ENCODE data around the gene TET2.

Gene TET2

DNA sequence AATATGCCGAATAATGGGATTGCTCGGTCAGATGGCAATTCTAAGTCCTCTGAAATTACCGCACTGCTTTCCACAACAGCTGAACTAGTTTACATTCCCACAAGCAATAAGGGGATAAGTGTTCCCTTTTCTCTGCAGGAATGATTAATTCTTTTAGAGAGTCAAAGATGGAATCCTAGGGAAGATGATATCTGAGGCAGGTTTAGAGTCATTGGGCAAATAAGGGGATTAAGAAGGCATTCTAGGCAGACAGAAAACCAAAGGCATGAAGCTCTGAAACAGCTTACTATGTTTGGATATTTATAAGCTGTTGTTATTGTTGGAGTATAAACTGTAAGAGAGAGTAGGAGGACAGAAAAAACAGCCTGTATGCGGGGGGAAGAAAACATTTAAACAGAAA is 85.7 kb downstream of the TET2 start:
- DNase-seq (ENCODE audit: low read depth in 2 of 2, low spot score in 1 of 2): no peak

DNA sequence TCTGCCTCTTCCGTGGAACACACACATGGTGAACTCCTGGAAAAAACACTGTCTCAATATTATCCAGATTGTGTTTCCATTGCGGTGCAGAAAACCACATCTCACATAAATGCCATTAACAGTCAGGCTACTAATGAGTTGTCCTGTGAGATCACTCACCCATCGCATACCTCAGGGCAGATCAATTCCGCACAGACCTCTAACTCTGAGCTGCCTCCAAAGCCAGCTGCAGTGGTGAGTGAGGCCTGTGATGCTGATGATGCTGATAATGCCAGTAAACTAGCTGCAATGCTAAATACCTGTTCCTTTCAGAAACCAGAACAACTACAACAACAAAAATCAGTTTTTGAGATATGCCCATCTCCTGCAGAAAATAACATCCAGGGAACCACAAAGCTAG is 87.9 kb downstream of the TET2 start:
- DNase-seq (ENCODE audit: low read depth in 2 of 2, low spot score in 1 of 2): no peak

DNA sequence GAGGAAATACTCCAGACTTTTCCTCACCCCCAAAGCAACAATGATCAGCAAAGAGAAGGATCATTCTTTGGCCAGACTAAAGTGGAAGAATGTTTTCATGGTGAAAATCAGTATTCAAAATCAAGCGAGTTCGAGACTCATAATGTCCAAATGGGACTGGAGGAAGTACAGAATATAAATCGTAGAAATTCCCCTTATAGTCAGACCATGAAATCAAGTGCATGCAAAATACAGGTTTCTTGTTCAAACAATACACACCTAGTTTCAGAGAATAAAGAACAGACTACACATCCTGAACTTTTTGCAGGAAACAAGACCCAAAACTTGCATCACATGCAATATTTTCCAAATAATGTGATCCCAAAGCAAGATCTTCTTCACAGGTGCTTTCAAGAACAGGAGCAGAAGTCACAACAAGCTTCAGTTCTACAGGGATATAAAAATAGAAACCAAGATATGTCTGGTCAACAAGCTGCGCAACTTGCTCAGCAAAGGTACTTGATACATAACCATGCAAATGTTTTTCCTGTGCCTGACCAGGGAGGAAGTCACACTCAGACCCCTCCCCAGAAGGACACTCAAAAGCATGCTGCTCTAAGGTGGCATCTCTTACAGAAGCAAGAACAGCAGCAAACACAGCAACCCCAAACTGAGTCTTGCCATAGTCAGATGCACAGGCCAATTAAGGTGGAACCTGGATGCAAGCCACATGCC is 89.7 kb downstream of the TET2 start:
- DNase-seq (ENCODE audit: low read depth in 2 of 2, low spot score in 1 of 2): no peak

DNA sequence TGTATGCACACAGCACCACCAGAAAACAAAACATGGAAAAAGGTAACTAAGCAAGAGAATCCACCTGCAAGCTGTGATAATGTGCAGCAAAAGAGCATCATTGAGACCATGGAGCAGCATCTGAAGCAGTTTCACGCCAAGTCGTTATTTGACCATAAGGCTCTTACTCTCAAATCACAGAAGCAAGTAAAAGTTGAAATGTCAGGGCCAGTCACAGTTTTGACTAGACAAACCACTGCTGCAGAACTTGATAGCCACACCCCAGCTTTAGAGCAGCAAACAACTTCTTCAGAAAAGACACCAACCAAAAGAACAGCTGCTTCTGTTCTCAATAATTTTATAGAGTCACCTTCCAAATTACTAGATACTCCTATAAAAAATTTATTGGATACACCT is 90.2 kb downstream of the TET2 start:
- no peak for DNase-seq (ENCODE audit: low read depth in 2 of 2, low spot score in 1 of 2)

DNA sequence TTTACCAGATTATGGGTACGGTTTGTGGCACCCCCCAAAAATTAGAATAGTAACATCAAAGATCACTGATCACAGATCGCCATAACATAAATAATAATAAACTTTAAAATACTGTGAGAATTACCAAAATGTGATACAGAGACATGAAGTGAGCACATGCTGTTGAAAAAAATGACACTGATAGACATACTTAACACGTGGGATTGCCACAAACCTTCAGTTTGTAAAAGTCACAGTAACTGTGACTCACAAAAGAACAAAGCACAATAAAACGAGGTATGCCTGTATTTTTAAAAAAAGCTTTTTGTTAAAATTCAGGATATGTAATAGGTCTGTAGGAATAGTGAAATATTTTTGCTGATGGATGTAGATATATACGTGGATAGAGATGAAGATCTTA is 93.4 kb downstream of the TET2 start:
- DNase-seq (ENCODE audit: low read depth in 2 of 2, low spot score in 1 of 2): no peak

DNA sequence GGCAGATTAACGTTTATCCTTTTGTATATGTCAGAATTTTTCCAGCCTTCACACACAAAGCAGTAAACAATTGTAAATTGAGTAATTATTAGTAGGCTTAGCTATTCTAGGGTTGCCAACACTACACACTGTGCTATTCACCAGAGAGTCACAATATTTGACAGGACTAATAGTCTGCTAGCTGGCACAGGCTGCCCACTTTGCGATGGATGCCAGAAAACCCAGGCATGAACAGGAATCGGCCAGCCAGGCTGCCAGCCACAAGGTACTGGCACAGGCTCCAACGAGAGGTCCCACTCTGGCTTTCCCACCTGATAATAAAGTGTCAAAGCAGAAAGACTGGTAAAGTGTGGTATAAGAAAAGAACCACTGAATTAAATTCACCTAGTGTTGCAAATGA is 94.8 kb downstream of the TET2 start:
- no peak for DNase-seq (ENCODE audit: low read depth in 2 of 2, low spot score in 1 of 2)

DNA sequence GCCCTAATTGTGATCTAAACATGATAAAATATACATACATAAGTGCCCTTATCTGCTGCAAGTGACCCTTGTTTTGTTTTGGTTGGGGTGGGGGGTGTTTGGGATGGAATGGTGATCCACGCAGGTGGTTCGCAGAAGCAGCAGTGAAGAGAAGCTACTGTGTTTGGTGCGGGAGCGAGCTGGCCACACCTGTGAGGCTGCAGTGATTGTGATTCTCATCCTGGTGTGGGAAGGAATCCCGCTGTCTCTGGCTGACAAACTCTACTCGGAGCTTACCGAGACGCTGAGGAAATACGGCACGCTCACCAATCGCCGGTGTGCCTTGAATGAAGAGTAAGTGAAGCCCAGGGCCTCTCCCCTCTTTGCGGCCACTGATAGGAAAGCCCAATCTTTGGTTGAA is 96.8 kb downstream of the TET2 start:
- DNase-seq (ENCODE audit: low read depth in 2 of 2, low spot score in 1 of 2): no peak

DNA sequence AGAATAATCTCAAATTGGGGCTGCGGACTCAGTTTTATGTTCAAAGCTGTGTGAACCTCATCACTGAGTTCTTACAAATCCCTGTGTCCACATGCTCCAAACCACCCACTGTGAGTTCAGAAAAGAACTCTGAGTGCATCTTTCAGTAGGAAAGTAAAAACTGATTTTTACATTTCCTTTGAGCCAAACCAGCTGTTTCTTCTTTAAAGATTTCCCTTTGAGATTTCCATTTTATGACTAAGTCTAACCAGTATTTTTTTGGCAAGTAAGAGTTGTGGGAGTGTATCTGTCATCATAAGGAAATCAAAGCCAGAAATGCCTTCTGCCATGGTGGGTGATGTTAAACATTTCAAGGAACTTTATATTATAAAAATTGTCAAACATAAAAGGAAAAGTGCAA is 100.0 kb downstream of the TET2 start:
- no peak for DNase-seq (ENCODE audit: low read depth in 2 of 2, low spot score in 1 of 2)

DNA sequence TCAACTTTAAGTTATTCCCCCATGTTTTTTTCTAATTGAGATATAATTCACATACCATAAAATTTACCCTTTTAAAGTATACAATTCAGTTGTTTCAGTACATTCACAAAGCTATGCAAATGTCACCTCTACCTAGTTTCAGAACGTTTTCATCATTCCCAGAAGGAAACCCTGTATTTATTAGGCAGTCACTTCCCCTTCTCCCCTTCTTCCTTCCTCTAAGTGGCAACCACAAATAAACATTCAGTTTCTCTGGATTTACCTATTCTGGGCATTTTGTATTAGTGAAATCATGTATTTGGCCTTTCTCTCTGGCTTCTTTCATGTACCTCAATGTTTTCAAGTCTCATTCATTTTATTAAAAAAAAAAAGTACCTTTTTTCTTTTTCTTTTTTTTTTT is 101.9 kb downstream of the TET2 start:
- DNase-seq (ENCODE audit: low read depth in 2 of 2, low spot score in 1 of 2): no peak

DNA sequence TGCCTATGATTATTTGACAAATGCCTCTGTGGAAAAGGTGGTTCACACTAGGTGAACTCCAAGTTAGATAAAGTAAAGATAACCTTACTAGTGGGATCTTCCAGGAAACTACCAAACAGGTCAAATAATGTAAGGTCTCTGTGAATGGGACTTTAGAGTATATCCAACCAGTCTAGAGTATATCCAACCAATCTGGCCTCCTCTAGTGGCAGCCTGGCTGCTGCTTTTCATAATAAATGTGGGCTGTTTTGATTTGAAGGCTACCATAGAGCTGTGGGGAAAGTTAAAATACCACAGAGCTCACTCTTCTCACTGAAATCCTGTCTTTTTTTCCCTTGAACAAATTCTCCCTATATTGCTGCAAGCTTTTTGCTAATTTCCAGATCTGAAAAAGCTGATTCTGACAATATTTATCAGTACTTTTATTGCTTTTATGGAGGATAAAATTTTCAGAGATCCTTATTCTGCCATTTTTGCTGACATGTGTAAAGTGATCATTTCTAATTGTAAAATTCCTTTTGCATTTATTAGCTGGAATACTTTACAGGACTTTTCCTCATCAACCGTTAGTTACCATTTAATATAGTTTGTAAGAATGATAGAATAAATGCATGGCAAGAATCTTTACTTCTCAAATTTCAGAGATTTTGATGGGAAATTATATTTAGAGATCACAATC is 111.3 kb downstream of the TET2 start:
- DNase-seq (ENCODE audit: low read depth in 2 of 2, low spot score in 1 of 2): no peak

DNA sequence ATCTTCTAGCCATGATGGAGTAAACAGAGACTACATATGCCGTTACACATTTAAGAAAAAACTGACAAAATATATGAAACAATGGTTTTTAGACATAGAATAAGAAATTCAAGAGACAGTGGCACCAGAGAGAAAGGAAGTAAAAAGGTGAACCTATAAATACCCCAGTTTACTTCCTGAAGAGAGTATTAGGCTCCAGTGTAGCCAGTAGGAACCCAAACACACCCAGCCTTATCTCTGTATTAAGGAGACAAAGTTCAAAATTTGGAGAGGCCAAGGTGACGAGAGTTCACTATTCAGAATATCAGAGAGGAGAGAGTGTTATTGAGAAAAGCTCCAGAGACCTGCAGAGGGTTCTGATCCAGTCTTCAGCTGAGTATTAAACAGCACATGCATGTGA is 119.0 kb downstream of the TET2 start:
- no peak for DNase-seq (ENCODE audit: low read depth in 2 of 2, low spot score in 1 of 2)

GRCh38 chr4:105267280-105267679 is 120.6 kb downstream of the TET2 start:
- DNase-seq (ENCODE audit: low read depth in 2 of 2, low spot score in 1 of 2): no peak

- DNase-seq (ENCODE audit: low read depth in 2 of 2, low spot score in 1 of 2): no peak
Measured at GRCh38 chr4:105272002-105272401, 125.3 kb downstream of the TET2 start.

DNA sequence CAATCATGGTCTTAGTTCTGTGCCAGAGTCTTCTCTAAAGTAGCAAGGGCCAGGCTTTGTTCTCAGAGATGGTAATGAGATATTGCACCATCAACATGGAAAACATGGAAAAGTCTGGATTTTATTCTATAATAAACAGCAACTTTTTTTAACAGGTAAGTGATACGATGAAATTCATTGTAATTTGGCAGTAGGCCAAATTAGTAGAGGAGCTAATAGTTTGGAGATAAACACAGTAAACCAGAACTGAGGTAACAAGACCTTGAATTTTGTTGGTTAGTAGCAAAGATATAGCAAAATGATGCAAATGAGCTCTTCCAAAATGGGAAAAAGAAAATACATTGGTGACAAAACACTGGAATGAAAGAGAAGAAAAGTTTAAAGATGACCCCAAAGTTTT is 126.6 kb downstream of the TET2 start:
- DNase-seq (ENCODE audit: low read depth in 2 of 2, low spot score in 1 of 2): no peak

DNA sequence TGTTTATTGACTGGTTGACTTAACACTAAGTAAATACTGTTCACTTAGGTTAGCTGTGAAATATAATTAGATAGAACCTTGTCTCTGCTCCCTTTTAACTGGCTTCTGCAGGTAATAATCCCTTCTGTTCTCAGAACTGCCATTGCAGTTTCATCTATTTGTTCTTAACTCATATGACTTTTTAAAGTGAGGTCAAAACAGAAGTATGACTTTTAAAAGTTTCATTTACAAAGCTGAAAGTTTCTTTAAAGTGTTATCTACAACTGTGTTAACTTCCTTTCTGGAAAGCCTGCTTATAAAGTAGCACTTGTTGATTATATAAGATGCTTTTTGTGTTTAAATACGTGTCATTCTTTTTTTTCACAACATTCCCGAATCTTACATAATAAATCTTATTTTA is 127.4 kb downstream of the TET2 start:
- DNase-seq (ENCODE audit: low read depth in 2 of 2, low spot score in 1 of 2): no peak

- no peak for DNase-seq (ENCODE audit: low read depth in 2 of 2, low spot score in 1 of 2)
Measured at GRCh38 chr4:105274504-105274903, 127.8 kb downstream of the TET2 start.

DNA sequence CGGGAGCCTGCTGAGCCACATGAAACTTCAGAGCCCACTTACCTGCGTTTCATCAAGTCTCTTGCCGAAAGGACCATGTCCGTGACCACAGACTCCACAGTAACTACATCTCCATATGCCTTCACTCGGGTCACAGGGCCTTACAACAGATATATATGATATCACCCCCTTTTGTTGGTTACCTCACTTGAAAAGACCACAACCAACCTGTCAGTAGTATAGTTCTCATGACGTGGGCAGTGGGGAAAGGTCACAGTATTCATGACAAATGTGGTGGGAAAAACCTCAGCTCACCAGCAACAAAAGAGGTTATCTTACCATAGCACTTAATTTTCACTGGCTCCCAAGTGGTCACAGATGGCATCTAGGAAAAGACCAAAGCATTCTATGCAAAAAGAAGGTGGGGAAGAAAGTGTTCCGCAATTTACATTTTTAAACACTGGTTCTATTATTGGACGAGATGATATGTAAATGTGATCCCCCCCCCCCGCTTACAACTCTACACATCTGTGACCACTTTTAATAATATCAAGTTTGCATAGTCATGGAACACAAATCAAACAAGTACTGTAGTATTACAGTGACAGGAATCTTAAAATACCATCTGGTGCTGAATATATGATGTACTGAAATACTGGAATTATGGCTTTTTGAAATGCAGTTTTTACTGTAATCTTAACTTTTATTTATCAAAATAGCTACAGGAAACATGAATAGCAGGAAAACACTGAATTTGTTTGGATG is 129.9 kb downstream of the TET2 start:
- DNase-seq (ENCODE audit: low read depth in 2 of 2, low spot score in 1 of 2): no peak

DNA sequence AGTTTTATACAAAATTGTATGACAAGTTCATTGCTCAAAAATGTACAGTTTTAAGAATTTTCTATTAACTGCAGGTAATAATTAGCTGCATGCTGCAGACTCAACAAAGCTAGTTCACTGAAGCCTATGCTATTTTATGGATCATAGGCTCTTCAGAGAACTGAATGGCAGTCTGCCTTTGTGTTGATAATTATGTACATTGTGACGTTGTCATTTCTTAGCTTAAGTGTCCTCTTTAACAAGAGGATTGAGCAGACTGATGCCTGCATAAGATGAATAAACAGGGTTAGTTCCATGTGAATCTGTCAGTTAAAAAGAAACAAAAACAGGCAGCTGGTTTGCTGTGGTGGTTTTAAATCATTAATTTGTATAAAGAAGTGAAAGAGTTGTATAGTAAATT is 131.0 kb downstream of the TET2 start:
- no peak for DNase-seq (ENCODE audit: low read depth in 2 of 2, low spot score in 1 of 2)

DNA sequence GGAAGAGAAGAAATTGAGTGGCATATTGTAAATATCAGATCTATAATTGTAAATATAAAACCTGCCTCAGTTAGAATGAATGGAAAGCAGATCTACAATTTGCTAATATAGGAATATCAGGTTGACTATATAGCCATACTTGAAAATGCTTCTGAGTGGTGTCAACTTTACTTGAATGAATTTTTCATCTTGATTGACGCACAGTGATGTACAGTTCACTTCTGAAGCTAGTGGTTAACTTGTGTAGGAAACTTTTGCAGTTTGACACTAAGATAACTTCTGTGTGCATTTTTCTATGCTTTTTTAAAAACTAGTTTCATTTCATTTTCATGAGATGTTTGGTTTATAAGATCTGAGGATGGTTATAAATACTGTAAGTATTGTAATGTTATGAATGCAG is 132.6 kb downstream of the TET2 start:
- no peak for DNase-seq (ENCODE audit: low read depth in 2 of 2, low spot score in 1 of 2)

GRCh38 chr4:105280338-105281123 is 133.9 kb downstream of the TET2 start:
- DNase-seq (ENCODE audit: low read depth in 2 of 2, low spot score in 1 of 2): no peak

- DNase-seq (ENCODE audit: low read depth in 2 of 2, low spot score in 1 of 2): no peak
Measured at GRCh38 chr4:105281124-105281415, 134.4 kb downstream of the TET2 start.

DNA sequence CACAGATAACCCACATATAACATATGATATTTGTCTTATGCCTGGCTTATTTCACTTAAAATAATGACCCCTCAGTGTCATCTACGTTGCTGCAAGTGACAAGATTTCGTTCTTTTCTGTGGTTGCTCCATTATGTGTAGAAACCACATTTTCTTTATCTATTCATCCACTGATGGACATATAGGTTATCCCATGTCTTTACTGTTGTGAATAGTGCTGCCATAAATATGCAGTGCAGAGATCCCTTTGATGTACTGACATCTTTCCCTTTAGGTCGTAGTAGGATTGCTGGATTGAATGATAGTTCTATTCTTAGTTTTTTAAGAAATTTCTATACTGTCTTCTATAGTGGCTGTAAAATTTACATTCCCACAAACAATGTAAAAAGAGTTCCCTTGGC is 135.8 kb downstream of the TET2 start:
- no peak for DNase-seq (ENCODE audit: low read depth in 2 of 2, low spot score in 1 of 2)
